WERI-Rb-1 (cell line): Measurements from ENCODE around the gene TBC1D2B.

Source experiments
- DNase-seq: peaks from one replicate; pipeline ENCODE4 v3.0.0-alpha.2; 2020
- H3K27ac ChIP-seq: fragments of 250-450 bp; sonication (Bioruptor Pico); 2 replicates; pipeline ENCODE4 v1.5.1; 2020; ENCODE audit warnings: mild to moderate bottlenecking, moderate library complexity
- H3K27me3 ChIP-seq: fragments of 250-450 bp; sonication (Bioruptor Pico); 2 replicates; pipeline ENCODE4 v1.5.1; 2021; ENCODE audit warnings: mild to moderate bottlenecking, low read depth, moderate library complexity; ENCODE audit not compliant: insufficient read depth, severe bottlenecking
- H3K36me3 ChIP-seq: fragments of 250-450 bp; sonication (Bioruptor Pico); 2 replicates; pipeline ENCODE4 v1.5.1; 2020; ENCODE audit warnings: mild to moderate bottlenecking, moderate library complexity
- H3K4me3 ChIP-seq: 2 replicates; pipeline ENCODE4 v1.5.1; 2011; ENCODE audit warnings: low read depth, mild to moderate bottlenecking, control low read depth, low read length
- H3K9me3 ChIP-seq: fragments of 250-450 bp; sonication (Bioruptor Pico); 2 replicates; pipeline ENCODE4 v1.5.1; 2021; ENCODE audit warnings: mild to moderate bottlenecking, moderate library complexity; ENCODE audit not compliant: severe bottlenecking
- TF ChIP-seq, protein P1 (sequence below): IDR thresholded peaks from 2 replicates; pipeline ENCODE4 v1.5.1; 2011; ENCODE audit warnings: low read depth, mild to moderate bottlenecking, control low read depth, inconsistent platforms, low read length

Gene TBC1D2B

DNA sequence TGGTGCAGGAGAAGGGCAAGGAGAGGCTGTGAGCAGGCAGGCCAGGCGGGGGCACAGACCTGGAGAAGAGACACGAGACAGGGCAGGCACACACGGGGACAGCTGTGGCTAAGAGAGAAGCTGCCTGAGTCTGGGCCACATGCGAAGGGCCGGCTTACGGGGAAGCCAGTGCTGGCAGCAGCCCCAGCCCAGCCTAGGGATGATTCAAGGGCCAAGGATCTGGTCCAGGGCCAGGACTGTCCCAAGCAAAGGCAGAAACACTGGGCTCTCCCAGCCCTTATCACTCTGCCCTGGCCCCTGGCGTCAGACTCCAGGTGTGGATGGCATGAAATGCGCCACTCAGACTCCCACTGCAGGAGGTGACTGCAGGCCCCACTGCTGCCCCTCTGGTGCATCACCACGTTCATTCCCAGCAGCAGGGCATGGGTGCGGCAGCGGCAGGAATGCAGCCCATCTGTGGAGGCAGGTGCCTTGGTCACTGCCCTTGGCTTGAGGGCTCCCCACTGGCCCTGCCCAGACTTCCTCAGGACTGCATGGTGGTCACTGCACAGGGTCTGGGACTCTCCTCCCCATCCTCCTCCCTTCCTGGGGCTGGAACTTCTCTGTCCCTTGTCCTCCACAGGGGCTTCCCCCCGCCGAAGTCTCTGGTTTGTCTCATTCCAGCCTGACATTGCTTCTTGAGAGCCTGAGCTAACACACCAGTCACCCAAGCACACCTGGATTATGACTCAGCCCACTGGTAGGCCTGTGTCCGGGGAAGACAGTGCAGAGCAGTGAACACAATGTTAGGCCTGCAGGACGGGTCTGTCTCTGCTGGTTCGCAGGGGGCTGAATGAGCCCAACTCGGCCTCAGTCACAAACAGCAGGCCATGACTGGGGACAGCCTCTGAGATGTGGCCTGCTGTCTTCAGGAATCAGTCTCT is 69.3 kb downstream of the TBC1D2B start:
- H3K27ac ChIP-seq = no peak overlapping the region
- TF ChIP-seq, protein P1, sequence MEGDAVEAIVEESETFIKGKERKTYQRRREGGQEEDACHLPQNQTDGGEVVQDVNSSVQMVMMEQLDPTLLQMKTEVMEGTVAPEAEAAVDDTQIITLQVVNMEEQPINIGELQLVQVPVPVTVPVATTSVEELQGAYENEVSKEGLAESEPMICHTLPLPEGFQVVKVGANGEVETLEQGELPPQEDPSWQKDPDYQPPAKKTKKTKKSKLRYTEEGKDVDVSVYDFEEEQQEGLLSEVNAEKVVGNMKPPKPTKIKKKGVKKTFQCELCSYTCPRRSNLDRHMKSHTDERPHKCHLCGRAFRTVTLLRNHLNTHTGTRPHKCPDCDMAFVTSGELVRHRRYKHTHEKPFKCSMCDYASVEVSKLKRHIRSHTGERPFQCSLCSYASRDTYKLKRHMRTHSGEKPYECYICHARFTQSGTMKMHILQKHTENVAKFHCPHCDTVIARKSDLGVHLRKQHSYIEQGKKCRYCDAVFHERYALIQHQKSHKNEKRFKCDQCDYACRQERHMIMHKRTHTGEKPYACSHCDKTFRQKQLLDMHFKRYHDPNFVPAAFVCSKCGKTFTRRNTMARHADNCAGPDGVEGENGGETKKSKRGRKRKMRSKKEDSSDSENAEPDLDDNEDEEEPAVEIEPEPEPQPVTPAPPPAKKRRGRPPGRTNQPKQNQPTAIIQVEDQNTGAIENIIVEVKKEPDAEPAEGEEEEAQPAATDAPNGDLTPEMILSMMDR = no peak
- no peak overlapping the region for H3K4me3 ChIP-seq
- DNase-seq = no peak
- no peaks in the 10 kb centered on the region for H3K27me3 ChIP-seq
- peaks cover 24% of the 10 kb centered on the region for H3K36me3 ChIP-seq
- H3K9me3 ChIP-seq = no peaks in the 10 kb centered on the region

DNA sequence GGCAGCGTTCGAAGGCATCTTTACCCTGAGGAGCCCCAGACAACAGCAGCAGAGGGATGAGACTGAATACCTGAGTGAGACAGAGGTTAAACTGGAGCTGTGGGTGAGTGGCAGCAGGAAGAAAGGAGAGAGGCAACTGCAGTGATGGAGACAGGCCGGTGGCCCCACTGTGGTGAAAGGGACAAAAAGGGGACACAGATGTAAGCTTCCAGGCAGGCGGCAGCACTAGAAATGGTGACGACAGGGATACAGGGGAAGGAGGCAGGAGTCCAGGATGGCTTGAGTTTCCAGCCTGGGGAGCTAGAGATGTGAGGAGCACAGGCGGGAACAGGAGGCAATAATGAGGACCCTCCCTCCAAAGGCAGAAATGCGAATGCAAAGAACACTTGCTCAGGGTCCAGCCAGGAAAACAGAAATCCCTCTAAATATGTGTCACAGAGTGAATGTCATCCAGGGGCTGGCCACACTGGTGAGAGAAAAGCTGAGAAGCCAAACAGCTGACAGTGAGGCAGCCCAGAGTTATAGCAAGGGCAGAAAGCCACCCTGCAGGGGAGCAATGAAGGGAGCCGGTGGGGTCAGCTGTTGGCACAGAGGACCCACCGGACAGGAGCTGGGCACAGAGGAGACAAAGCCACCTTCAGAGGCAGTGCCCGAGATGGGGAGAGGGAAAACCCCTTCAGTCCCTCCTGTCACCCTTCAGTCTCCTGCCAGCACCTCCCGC is 70.1 kb downstream of the TBC1D2B start:
- TF ChIP-seq, protein P1 = no peak
- Histone ChIP-seq H3K9me3 (no peaks in the 10 kb centered on the region), H3K4me3 (no peak overlapping the region), H3K36me3 (peaks cover 24% of the 10 kb centered on the region), H3K27ac (no peak overlapping the region), H3K27me3 (no peaks in the 10 kb centered on the region)
- DNase-seq = no peak

DNA sequence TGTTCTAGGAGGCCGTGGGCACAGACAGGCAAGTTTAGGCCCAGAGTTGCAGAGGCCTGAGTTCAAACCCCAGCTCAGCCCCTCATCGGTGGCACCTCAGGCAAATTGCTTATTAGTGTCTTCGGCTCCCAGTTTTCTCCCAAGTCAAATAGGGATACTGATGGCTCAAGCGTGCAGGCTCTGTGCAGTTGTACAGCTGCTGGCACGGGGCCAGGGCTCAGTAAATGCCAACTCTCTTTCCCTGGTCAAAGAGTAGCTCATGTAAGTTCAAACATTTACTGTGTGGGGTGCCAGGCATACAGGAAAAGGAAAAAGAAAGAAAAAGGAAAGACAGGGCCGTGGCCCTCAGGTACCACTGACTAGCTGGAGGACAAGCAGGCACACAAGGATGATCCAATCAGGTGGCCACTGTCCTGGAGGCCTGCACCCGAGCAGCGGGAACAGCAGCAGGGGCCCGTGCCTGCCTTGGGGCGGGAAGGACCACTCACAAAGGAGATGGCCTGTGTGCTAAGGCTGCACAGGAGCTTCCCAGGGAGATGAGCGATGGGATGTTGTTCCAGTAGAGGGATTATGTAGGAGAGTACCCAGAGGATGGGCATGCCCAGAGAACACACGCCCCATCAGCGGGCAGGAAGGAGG is 70.8 kb downstream of the TBC1D2B start:
- Histone ChIP-seq H3K27me3 (no peaks in the 10 kb centered on the region), H3K9me3 (no peaks in the 10 kb centered on the region), H3K36me3 (peaks cover 22% of the 10 kb centered on the region), H3K27ac (no peak overlapping the region), H3K4me3 (no peak overlapping the region)
- TF ChIP-seq, protein P1 = no peak
- DNase-seq = no peak

DNA sequence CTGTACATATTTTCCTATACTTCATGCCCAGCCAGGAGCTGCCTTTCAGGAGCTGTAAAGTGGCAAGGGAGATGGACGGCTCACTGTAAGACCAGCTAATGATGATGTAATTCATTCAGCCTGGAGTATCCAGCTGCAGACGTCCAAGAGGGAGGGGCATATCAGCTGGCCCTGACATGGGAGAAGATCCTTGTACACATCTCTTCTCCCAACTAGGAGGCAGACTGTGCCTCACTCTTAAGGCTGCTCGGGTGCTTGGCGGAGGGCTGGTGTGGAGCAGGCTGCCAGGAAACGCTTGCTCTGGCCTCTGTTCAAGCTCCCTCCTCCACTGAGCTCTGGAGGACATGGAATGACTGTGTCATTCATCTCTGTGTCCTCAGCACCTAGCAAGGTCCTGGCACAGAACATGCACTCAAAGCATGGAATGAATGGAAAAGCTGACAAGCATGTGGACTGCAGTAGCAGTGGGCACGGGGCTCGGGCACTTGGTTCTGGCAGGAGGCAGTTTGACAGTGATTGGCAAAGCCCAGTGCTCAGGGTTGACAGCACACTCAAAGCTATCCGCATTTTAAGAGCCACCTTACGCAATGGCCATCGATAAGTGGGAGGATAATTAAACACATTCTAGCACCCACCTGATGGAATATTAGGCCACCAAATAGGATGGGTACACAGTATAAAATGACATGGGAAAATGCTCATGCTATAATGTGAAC is 72.4 kb downstream of the TBC1D2B start:
- H3K36me3 ChIP-seq = peaks cover 23% of the 10 kb centered on the region
- DNase-seq = no peak

DNA sequence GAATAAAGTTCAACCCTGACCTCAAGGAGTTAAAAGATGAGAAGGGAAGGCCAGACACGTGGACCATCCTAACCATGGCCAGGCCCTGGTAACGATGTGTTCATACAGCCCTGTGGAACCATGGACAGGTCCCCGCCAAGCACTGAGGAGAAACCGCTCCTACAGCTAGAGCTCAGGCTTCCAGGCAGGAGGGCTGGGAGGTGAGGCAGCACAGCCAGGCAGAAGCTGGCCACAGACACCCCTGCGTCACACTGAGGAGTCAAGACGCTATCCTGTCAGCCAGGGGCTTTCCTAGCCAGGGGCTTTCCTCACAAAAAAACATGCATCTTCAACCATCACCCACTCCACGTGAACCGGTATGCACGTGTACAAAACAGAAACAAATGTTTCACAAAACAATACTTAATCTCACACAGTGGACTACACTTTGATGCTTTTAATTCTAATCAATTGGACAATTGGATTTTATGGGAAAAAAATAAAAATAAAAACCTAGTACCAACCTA is 73.2 kb downstream of the TBC1D2B start:
- H3K27ac ChIP-seq = no peak overlapping the region
- no peak for DNase-seq

More for the DNA sequence above, 72.4 kb downstream of the TBC1D2B start:
- H3K27ac ChIP-seq = no peak overlapping the region
- no peaks in the 10 kb centered on the region for H3K9me3 ChIP-seq
- H3K27me3 ChIP-seq = no peaks in the 10 kb centered on the region
- TF ChIP-seq, protein P1 = no peak
- H3K4me3 ChIP-seq = no peak overlapping the region

More for the DNA sequence above, 73.2 kb downstream of the TBC1D2B start:
- Histone ChIP-seq H3K36me3 (peaks cover 23% of the 10 kb centered on the region), H3K9me3 (no peaks in the 10 kb centered on the region), H3K27me3 (no peaks in the 10 kb centered on the region), H3K4me3 (no peak overlapping the region)
- TF ChIP-seq, protein P1 = no peak
